Activated naive CD8-positive, alpha-beta T cell treated with anti-CD3 and anti-CD28 coated beads for 36 hours (primary cell): ENCODE data around the gene ROPN1L. TPM values are rescaled to one million over a fixed set of nuclear protein-coding genes. Genes with fewer than 3 reads are reported as not detected.
"Not testable (repeated sequence)": the region's sequence is repeated elsewhere in the genome, so short reads cannot be mapped to it uniquely, and the experiment has no call there.

ENCODE experiments used
- DNase-seq: peaks from one replicate; pipeline ENCODE4 v3.0.0; 2021
- H3K27ac Mint-ChIP-seq: one replicate; pipeline ENCODE4 v1.8.0; 2022; ENCODE audit warnings: mild to moderate bottlenecking, moderate library complexity, mixed read lengths
- H3K27me3 Mint-ChIP-seq: one replicate; pipeline ENCODE4 v1.8.0; 2022; ENCODE audit warnings: mild to moderate bottlenecking, mixed read lengths
- H3K36me3 Mint-ChIP-seq: one replicate; pipeline ENCODE4 v1.8.0; 2021; ENCODE audit warnings: mild to moderate bottlenecking, mixed read lengths
- H3K4me1 Mint-ChIP-seq: one replicate; pipeline ENCODE4 v1.8.0; 2021; ENCODE audit warnings: mixed read lengths
- H3K4me3 Mint-ChIP-seq: one replicate; pipeline ENCODE4 v1.8.0; 2022; ENCODE audit warnings: mild to moderate bottlenecking, moderate library complexity, mixed read lengths
- H3K9me3 Mint-ChIP-seq: one replicate; pipeline ENCODE4 v1.8.0; 2022; ENCODE audit warnings: mixed read lengths
- total RNA-seq, 2 experiments: library from RNA; stranded (reverse); gene quantifications; one replicate each; pipeline ENCODE4 v1.2.3, GENCODE V29; 2021

Gene ROPN1L
- not detected for total RNA-seq

- Mint-ChIP-seq H3K4me3 (peak within 1 kb of the TSS; percentile 74), H3K27ac (no peak within 1 kb of the TSS), H3K36me3 (no peaks in the 10 kb centered on the region), H3K9me3 (peaks cover 4% of the 10 kb centered on the region), H3K27me3 (peaks cover 6% of the 10 kb centered on the region), H3K4me1 (peaks cover 27% of the 10 kb centered on the region)
- peak; percentile 86 for DNase-seq
These were observed at the start of gene ROPN1L for GRCh38 chr5:10441083-10441991. Gene ROPN1L (plus strand): TSS chr5:10441879. CDS start chr5:10442168, 289 bp downstream.

GRCh38 chr5:10392567-10393328, 48.9 kb upstream of the ROPN1L start:
- not testable (repeated sequence) for H3K27me3 Mint-ChIP-seq, H3K9me3 Mint-ChIP-seq, DNase-seq, H3K4me3 Mint-ChIP-seq, H3K27ac Mint-ChIP-seq, H3K4me1 Mint-ChIP-seq
- H3K36me3 Mint-ChIP-seq: peaks cover 24% of the 10 kb centered on the region

DNA sequence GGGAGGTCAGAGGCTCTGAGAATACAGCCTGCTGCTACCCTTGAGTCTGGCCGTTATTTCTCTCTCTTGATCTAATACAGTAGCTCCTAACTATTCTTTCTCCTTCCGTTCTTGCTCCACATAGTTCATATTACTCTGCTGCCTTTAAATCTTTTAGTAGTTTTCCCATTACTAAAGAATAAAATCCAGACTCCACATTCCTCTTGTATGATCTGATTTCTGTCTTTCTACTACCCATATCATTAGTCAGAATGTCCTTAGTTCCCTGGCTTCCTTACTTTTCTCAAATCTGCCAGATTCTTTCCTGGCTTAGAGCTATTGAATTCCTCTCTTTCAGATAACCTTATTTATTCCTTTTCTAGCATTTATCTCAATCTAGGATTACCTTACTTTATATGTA, 48.2 kb upstream of the ROPN1L start:
- Mint-ChIP-seq H3K4me1 (no peaks in the 10 kb centered on the region), H3K27me3 (no peaks in the 10 kb centered on the region), H3K9me3 (no peaks in the 10 kb centered on the region), H3K27ac (no peak overlapping the region), H3K4me3 (no peak overlapping the region), H3K36me3 (peaks cover 24% of the 10 kb centered on the region)
- no peak for DNase-seq

GRCh38 chr5:10396552-10396951, 45.1 kb upstream of the ROPN1L start:
- no peak overlapping the region for H3K27ac Mint-ChIP-seq
- peaks cover 24% of the 10 kb centered on the region for H3K36me3 Mint-ChIP-seq
- no peak for DNase-seq
- peaks cover 9% of the 10 kb centered on the region for H3K4me1 Mint-ChIP-seq
- H3K9me3 Mint-ChIP-seq: no peaks in the 10 kb centered on the region
- no peaks in the 10 kb centered on the region for H3K27me3 Mint-ChIP-seq
- no peak overlapping the region for H3K4me3 Mint-ChIP-seq

GRCh38 chr5:10399839-10400238, 41.8 kb upstream of the ROPN1L start:
- H3K4me1 Mint-ChIP-seq: peaks cover 9% of the 10 kb centered on the region
- H3K27me3 Mint-ChIP-seq: no peaks in the 10 kb centered on the region
- no peak overlapping the region for H3K27ac Mint-ChIP-seq
- DNase-seq: no peak
- H3K36me3 Mint-ChIP-seq: peaks cover 10% of the 10 kb centered on the region
- no peak overlapping the region for H3K4me3 Mint-ChIP-seq
- H3K9me3 Mint-ChIP-seq: no peaks in the 10 kb centered on the region

DNA sequence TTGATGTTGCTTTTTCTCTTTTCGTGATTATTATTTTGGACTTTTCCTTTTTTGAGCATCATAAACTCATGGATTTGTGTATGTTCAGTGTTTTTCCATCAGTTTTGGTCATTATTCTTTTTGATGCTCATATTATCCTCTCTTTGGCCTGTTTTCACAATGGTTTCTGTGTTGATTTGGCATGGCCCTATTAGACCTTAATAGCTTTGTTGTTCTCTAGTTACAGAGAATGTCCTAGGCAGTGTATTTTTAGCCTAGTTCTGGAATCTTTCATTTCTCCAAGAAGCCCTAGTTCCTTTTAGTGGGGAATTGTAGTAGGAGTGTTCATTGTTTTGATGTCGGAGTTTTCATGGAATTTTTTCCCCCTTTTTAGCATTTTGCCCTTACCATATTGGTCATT, 41.3 kb upstream of the ROPN1L start:
- Mint-ChIP-seq H3K9me3 (no peaks in the 10 kb centered on the region), H3K4me1 (peaks cover 9% of the 10 kb centered on the region), H3K36me3 (peaks cover 10% of the 10 kb centered on the region), H3K4me3 (no peak overlapping the region), H3K27me3 (no peaks in the 10 kb centered on the region), H3K27ac (no peak overlapping the region)
- DNase-seq: no peak

DNA sequence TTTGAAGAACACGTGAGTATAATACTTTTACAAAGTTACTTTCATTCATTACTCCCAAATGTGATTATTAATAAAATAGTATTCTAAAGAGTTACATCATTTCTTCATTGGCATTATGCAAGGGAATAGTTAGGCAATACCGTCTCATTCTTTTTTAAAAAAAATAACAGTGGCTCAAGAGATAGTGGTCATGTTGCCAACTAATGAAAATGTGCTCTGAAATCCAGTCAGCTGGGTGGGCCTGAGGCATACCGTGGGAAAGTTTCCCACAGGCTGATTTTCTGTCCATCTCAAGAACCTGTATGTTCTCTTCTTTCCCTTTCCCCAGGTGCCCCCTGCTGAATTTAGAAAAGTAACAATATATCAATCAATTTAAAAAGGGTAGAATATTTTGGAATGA, 40.8 kb upstream of the ROPN1L start:
- Mint-ChIP-seq H3K36me3 (peaks cover 10% of the 10 kb centered on the region), H3K4me3 (no peak overlapping the region), H3K27ac (no peak overlapping the region)

DNA sequence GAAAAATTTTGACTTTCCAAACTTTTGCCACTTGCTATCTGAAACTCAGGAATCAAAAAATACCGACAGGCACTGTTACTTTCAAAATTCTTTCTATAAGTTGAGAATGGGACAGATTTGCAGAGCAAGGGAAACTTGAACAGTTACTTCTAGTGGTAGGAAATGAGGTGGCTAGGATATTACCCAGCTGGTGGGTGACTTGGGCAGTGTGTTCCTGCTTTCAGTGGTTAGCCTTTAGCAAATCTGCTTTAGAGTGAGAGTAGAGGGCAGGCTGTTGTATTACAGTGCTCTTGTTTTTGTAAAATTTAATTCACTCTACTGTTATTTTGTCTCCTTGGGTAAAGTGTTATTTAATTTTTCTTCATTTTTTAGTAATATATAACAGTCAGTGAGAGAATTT, 40.2 kb upstream of the ROPN1L start:
- H3K4me1 Mint-ChIP-seq: peaks cover 9% of the 10 kb centered on the region
- no peaks in the 10 kb centered on the region for H3K9me3 Mint-ChIP-seq
- no peaks in the 10 kb centered on the region for H3K27me3 Mint-ChIP-seq
- no peak overlapping the region for H3K4me3 Mint-ChIP-seq
- DNase-seq: no peak
- no peak overlapping the region for H3K27ac Mint-ChIP-seq
- peaks cover 7% of the 10 kb centered on the region for H3K36me3 Mint-ChIP-seq

More for the DNA sequence above, 40.8 kb upstream of the ROPN1L start:
- no peak for DNase-seq
- Mint-ChIP-seq H3K9me3 (no peaks in the 10 kb centered on the region), H3K4me1 (peaks cover 9% of the 10 kb centered on the region), H3K27me3 (no peaks in the 10 kb centered on the region)

- Mint-ChIP-seq H3K9me3 (no peaks in the 10 kb centered on the region), H3K4me3 (no peak overlapping the region), H3K4me1 (peaks cover 8% of the 10 kb centered on the region), H3K27me3 (no peaks in the 10 kb centered on the region), H3K27ac (no peak overlapping the region), H3K36me3 (peaks cover 11% of the 10 kb centered on the region)
- no peak for DNase-seq
These were observed 37.9 kb upstream of the ROPN1L start for GRCh38 chr5:10403829-10404228.

- peaks cover 20% of the 10 kb centered on the region for H3K36me3 Mint-ChIP-seq
- no peaks in the 10 kb centered on the region for H3K9me3 Mint-ChIP-seq
- no peak overlapping the region for H3K4me3 Mint-ChIP-seq
- DNase-seq: no peak
- H3K27me3 Mint-ChIP-seq: no peaks in the 10 kb centered on the region
- peaks cover 9% of the 10 kb centered on the region for H3K4me1 Mint-ChIP-seq
- H3K27ac Mint-ChIP-seq: no peak overlapping the region
These were observed 35.0 kb upstream of the ROPN1L start for GRCh38 chr5:10406651-10407050.

GRCh38 chr5:10409504-10409903, 32.2 kb upstream of the ROPN1L start:
- Mint-ChIP-seq H3K9me3 (no peaks in the 10 kb centered on the region), H3K27me3 (no peaks in the 10 kb centered on the region), H3K4me3 (no peak overlapping the region), H3K36me3 (peaks cover 31% of the 10 kb centered on the region), H3K4me1 (peaks cover 10% of the 10 kb centered on the region), H3K27ac (peak overlapping the region; percentile 16)
- DNase-seq: no peak

DNA sequence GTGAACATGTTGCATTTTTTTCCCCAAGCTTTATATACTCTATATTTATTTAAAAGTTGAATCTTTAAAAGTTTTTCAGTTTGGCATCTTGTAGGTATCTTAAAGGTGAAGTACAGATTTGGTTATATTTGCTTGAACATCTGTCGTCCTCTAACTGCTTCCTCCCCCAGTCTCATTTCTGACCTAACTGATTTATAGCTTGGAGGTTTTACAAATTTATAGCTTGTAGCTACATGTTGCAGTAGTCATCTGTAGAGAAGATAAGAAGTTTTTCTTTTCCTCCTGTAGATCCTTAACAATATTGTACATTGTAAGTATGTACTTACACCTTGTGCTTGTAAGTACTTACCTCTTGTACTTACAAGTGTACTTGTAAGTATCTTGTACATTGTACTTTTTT, 31.0 kb upstream of the ROPN1L start:
- no peaks in the 10 kb centered on the region for H3K27me3 Mint-ChIP-seq
- no peaks in the 10 kb centered on the region for H3K9me3 Mint-ChIP-seq
- H3K4me1 Mint-ChIP-seq: peaks cover 10% of the 10 kb centered on the region
- H3K4me3 Mint-ChIP-seq: no peak overlapping the region
- no peak for DNase-seq
- peaks cover 36% of the 10 kb centered on the region for H3K36me3 Mint-ChIP-seq
- no peak overlapping the region for H3K27ac Mint-ChIP-seq

GRCh38 chr5:10411336-10411735, 30.3 kb upstream of the ROPN1L start:
- Mint-ChIP-seq H3K27ac (peak overlapping the region; percentile 38), H3K27me3 (no peaks in the 10 kb centered on the region), H3K4me3 (no peak overlapping the region), H3K36me3 (peaks cover 37% of the 10 kb centered on the region), H3K4me1 (peaks cover 10% of the 10 kb centered on the region), H3K9me3 (no peaks in the 10 kb centered on the region)
- no peak for DNase-seq

- Mint-ChIP-seq H3K36me3 (peaks cover 55% of the 10 kb centered on the region), H3K27ac (no peak overlapping the region), H3K9me3 (no peaks in the 10 kb centered on the region), H3K4me3 (no peak overlapping the region), H3K27me3 (no peaks in the 10 kb centered on the region), H3K4me1 (peaks cover 26% of the 10 kb centered on the region)
- DNase-seq: no peak
These were observed 24.8 kb upstream of the ROPN1L start for GRCh38 chr5:10416868-10417267.

DNA sequence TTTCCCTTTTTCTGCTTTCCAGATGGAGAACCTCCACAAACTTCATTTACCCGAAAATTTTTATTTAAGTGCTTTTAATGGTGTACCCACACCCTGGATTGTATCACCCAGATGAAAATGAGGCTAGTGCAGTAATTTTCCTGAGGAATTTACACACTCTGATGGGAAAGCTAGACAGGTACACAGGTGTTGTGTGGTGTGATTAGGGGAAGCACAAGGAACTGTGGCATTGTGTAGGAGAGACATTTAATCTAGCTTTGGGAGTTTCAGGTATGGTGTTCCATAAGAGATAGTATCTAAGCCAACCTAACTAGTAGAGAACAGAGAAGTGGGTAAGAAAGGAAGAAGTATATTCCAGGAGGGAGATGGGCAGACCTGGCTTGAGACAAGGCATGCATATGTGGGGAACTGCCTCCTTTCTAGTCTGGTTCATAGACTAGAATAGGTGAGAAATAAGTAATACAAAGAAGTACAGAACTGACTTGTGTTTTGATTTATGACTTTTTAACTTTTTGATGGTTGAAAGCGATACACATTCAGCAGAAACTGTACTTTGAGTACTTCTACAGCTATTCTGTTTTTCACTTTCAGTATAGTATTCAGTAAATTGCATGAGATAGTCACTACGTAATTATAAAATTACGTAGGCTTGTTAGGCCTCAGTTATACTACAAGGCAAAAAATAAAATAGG, 22.9 kb upstream of the ROPN1L start:
- H3K27ac Mint-ChIP-seq: peak overlapping the region; percentile 4
- H3K9me3 Mint-ChIP-seq: no peaks in the 10 kb centered on the region
- H3K4me3 Mint-ChIP-seq: no peak overlapping the region
- DNase-seq: no peak
- H3K27me3 Mint-ChIP-seq: no peaks in the 10 kb centered on the region
- peaks cover 50% of the 10 kb centered on the region for H3K36me3 Mint-ChIP-seq
- H3K4me1 Mint-ChIP-seq: peaks cover 30% of the 10 kb centered on the region
